Loucy (cell line): Measurements from ENCODE around the gene UBAC2.
A peak's percentile ranks its signal among the peaks of the same experiment; 100 is the strongest.

Source experiments
- H2AFZ ChIP-seq: fragments of 200-600 bp; sonication (generic); 2 replicates; pipeline ENCODE4 v1.6.0; 2016; ENCODE audit warnings: antibody characterized with exemption, mild to moderate bottlenecking, low read length, moderate library complexity
- H3F3A ChIP-seq: fragments of 200-600 bp; 2 replicates; pipeline ENCODE4 v1.6.0; 2016; ENCODE audit warnings: antibody characterized with exemption, low read depth, mild to moderate bottlenecking
- H3K27me3 ChIP-seq: fragments of 200-600 bp; sonication (generic); 2 replicates; pipeline ENCODE4 v1.6.1; 2014; ENCODE audit warnings: low read length, mild to moderate bottlenecking; ENCODE audit not compliant: insufficient read depth, poor library complexity, severe bottlenecking
- H3K36me3 ChIP-seq: fragments of 200-600 bp; sonication (generic); 2 replicates; pipeline ENCODE4 v1.6.1; 2016; ENCODE audit warnings: low read length; ENCODE audit not compliant: insufficient read depth
- H3K4me1 ChIP-seq: fragments of 200-600 bp; sonication (generic); 2 replicates; pipeline ENCODE4 v1.5.1; 2014; ENCODE audit warnings: low read length, mild to moderate bottlenecking; ENCODE audit not compliant: insufficient read depth, poor library complexity, severe bottlenecking
- H3K4me2 ChIP-seq: fragments of 200-600 bp; sonication (generic); 2 replicates; pipeline ENCODE4 v1.6.0; 2014; ENCODE audit warnings: antibody characterized with exemption, low read length, low read depth, mild to moderate bottlenecking; ENCODE audit not compliant: poor library complexity, severe bottlenecking
- H3K4me3 ChIP-seq: fragments of 200-600 bp; sonication (generic); 2 replicates; pipeline ENCODE4 v1.5.1; 2014; ENCODE audit warnings: low read length, mild to moderate bottlenecking, mixed read lengths; ENCODE audit not compliant: poor library complexity, severe bottlenecking
- H3K79me2 ChIP-seq: fragments of 200-600 bp; sonication (generic); 2 replicates; pipeline ENCODE4 v1.6.1; 2014; ENCODE audit warnings: low read length; ENCODE audit not compliant: insufficient read depth
- H3K9ac ChIP-seq: fragments of 200-600 bp; sonication (generic); 2 replicates; pipeline ENCODE4 v1.6.0; 2014; ENCODE audit warnings: mild to moderate bottlenecking, low read depth, low read length, moderate library complexity; ENCODE audit not compliant: poor library complexity, severe bottlenecking
- H3K9me2 ChIP-seq: fragments of 200-600 bp; sonication (generic); replicated peaks from 2 replicates; pipeline ENCODE4 v1.6.1; 2016; ENCODE audit warnings: low read depth, low read length, mixed read lengths
- H3K9me3 ChIP-seq: fragments of 200-600 bp; sonication (generic); 2 replicates; pipeline ENCODE4 v1.6.1; 2014; ENCODE audit warnings: mild to moderate bottlenecking, antibody characterized with exemption, low read length, low read depth; ENCODE audit not compliant: insufficient read depth
- H4K20me1 ChIP-seq: fragments of 200-600 bp; sonication (generic); 2 replicates; pipeline ENCODE4 v1.6.0; 2014; ENCODE audit warnings: antibody characterized with exemption, low read length, mild to moderate bottlenecking; ENCODE audit not compliant: insufficient read depth, poor library complexity, severe bottlenecking
- EZH2phosphoT487 ChIP-seq: fragments of 200-600 bp; IDR thresholded peaks from 2 replicates; pipeline ENCODE4 v1.6.1; 2018; ENCODE audit warnings: antibody characterized with exemption, mild to moderate bottlenecking, moderate library complexity, borderline replicate concordance
- TF ChIP-seq, protein P1 (sequence below): fragments of 200-600 bp; sonication (generic); conservative IDR thresholded peaks from 2 replicates; pipeline ENCODE4 v1.5.1; 2014; ENCODE audit warnings: mild to moderate bottlenecking, antibody characterized with exemption, low read length

Gene UBAC2

DNA sequence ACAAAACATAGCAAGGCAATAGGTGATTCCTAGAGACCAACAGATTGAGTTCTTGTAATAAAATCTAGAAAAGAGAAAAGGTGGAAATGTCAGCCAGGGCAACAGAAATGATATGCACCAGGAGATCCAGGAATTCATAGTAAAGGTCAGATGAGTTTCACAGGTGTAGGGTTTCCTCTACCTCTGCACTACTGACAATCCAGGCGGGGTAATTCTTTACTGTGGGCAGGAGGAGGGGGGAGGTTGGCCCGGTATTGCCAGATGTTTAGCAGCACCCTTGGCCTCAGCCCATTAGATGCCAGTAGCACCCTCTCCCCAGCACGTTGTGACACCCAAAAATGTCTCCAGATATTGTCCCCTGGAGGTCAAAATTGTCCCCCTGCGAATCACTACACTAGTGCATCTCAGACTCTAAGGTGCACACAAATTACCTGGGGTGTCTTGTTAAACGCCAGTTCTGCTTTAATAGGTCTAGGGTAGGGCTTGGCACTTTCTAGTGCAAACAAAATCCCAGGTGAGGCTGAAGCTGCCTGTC is 3.5 kb upstream of the UBAC2 start:
- Histone ChIP-seq H3K36me3 (no peaks in the 10 kb centered on the region), H3K9ac (no peak overlapping the region), H3K9me3 (no peaks in the 10 kb centered on the region), H3F3A (no peaks in the 10 kb centered on the region), H3K27me3 (peaks cover 6% of the 10 kb centered on the region), H4K20me1 (peaks cover 7% of the 10 kb centered on the region), H3K4me1 (peaks cover 10% of the 10 kb centered on the region), H3K4me3 (no peak overlapping the region), H3K4me2 (no peak overlapping the region), H3K79me2 (peaks cover 32% of the 10 kb centered on the region), H2AFZ (no peak overlapping the region), H3K9me2 (no peaks in the 10 kb centered on the region)
- TF ChIP-seq, protein P1, sequence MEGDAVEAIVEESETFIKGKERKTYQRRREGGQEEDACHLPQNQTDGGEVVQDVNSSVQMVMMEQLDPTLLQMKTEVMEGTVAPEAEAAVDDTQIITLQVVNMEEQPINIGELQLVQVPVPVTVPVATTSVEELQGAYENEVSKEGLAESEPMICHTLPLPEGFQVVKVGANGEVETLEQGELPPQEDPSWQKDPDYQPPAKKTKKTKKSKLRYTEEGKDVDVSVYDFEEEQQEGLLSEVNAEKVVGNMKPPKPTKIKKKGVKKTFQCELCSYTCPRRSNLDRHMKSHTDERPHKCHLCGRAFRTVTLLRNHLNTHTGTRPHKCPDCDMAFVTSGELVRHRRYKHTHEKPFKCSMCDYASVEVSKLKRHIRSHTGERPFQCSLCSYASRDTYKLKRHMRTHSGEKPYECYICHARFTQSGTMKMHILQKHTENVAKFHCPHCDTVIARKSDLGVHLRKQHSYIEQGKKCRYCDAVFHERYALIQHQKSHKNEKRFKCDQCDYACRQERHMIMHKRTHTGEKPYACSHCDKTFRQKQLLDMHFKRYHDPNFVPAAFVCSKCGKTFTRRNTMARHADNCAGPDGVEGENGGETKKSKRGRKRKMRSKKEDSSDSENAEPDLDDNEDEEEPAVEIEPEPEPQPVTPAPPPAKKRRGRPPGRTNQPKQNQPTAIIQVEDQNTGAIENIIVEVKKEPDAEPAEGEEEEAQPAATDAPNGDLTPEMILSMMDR, result no peak
- TF ChIP-seq EZH2phosphoT487, result no peak

DNA sequence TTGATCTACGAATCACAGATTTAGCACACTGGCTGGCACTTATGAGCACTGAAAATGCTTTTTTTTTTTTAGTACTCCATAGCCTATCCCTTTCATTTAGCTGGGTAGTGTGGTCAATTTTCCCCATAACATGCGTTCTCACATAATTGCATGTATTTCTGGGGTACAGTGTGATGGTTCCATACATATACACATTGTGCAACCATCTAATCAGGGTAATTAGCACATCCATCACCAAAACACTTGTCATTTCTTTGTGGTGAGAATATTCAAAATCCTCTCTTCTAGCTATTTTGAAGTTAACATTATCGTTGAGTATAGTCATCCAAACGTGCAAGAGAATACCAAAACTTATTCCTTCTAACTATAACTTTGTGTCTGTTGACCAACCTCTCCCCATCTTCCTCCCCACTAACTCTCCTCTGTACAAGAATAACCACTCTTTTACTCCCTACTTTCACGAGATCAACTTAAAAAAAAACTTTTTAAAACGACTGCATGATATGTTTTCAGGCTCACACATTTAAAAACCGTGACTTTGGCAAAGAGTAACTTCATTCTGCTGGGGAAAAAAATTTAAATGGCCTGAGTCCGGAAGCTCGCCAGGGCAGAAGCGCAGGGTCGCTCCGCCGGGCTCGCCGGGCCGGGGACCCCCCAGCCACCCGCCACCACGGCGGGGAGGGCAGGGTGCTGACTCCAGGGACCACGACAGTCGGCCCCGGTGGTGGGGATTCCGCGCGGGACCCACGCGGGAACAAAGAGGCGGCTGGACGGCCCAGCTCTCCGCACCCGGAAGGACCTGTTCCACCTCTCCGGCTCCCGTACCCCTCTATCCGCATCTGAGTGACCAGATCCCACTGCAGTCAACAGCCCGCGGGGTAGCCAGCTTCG is 868 bp upstream of the UBAC2 start:
- peaks cover 58% of the 10 kb centered on the region for H3K79me2 ChIP-seq
- no peaks in the 10 kb centered on the region for H3F3A ChIP-seq
- H3K36me3 ChIP-seq, result no peaks in the 10 kb centered on the region
- peaks cover 32% of the 10 kb centered on the region for H3K4me1 ChIP-seq
- H3K9ac ChIP-seq, result peak overlapping the region; percentile 96
- no peaks in the 10 kb centered on the region for H3K9me2 ChIP-seq
- peak overlapping the region; percentile 78 for H3K4me2 ChIP-seq
- H3K27me3 ChIP-seq, result peaks cover 6% of the 10 kb centered on the region
- H2AFZ ChIP-seq, result peak overlapping the region; percentile 85
- no peak for TF ChIP-seq EZH2phosphoT487
- TF ChIP-seq, protein P1, result no peak
- no peaks in the 10 kb centered on the region for H3K9me3 ChIP-seq
- peak overlapping the region; percentile 82 for H3K4me3 ChIP-seq
- peaks cover 27% of the 10 kb centered on the region for H4K20me1 ChIP-seq

DNA sequence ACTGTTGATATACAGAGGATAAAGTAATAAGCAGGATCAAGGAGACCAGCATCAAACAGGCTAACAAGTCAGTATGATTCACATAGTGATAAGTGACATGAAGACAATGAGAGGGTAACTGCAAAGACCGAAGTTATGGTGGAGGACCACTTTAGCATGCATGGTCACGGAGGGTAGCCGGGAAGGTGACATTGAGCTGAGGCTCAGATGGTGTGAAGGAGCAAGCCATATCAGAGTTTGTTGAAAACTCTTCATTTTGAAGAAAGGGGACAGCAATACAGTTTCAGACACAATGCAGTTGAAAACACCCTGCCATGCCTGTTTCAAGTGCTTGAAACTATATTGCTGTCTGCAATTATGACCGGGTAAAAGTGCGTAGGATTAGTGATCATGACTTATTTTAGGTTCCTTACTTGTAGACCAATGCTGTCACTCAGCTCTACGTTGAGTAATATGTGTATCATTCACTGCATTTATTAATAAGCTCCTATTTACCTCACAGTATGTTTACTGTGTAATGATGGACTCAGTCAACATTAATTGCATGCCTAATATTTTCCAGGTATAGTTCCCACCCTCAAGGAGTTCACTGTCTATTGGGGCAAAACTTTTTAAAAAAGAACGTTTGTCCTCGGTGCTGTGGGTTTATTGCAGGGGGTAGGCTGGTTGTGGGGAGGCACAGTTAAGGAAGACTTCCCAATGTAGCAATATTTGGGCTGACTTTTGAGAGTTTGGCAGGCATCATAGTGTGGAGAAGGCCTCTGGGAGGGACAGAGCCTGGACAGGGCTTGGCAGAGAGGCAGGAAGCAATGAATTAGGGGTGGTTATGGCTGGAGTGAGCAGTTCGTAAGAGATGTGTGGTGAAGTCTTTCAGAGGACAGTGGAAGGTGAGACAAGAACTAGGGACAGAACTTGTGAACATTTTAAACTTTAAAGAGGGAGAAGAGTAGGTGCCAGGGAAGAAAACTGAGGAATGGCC is 3.2 kb downstream of the UBAC2 start:
- H4K20me1 ChIP-seq, result peaks cover 62% of the 10 kb centered on the region
- H3F3A ChIP-seq, result no peaks in the 10 kb centered on the region
- peak overlapping the region; percentile 70 for H3K4me3 ChIP-seq
- H2AFZ ChIP-seq, result no peak overlapping the region
- peak overlapping the region; percentile 55 for H3K9ac ChIP-seq
- H3K79me2 ChIP-seq, result peaks cover 98% of the 10 kb centered on the region
- H3K9me2 ChIP-seq, result no peaks in the 10 kb centered on the region
- TF ChIP-seq EZH2phosphoT487, result no peak
- TF ChIP-seq, protein P1, result no peak
- peaks cover 65% of the 10 kb centered on the region for H3K4me1 ChIP-seq
- H3K9me3 ChIP-seq, result no peaks in the 10 kb centered on the region
- H3K4me2 ChIP-seq, result peak overlapping the region; percentile 97
- peaks cover 6% of the 10 kb centered on the region for H3K27me3 ChIP-seq
- H3K36me3 ChIP-seq, result peaks cover 4% of the 10 kb centered on the region; the same call in 1 of the 2 replicates
